Measurements from ENCODE around the gene SPRED3. TPM values are rescaled to one million over a fixed set of nuclear protein-coding genes. Genes with fewer than 3 reads are reported as not detected.
"Not testable (repeated sequence)": the region's sequence is repeated elsewhere in the genome, so short reads cannot be mapped to it uniquely, and the experiment has no call there.

Gene SPRED3
- total RNA-seq, 1 experiment from 2014 or later: 3.2 TPM

DNA sequence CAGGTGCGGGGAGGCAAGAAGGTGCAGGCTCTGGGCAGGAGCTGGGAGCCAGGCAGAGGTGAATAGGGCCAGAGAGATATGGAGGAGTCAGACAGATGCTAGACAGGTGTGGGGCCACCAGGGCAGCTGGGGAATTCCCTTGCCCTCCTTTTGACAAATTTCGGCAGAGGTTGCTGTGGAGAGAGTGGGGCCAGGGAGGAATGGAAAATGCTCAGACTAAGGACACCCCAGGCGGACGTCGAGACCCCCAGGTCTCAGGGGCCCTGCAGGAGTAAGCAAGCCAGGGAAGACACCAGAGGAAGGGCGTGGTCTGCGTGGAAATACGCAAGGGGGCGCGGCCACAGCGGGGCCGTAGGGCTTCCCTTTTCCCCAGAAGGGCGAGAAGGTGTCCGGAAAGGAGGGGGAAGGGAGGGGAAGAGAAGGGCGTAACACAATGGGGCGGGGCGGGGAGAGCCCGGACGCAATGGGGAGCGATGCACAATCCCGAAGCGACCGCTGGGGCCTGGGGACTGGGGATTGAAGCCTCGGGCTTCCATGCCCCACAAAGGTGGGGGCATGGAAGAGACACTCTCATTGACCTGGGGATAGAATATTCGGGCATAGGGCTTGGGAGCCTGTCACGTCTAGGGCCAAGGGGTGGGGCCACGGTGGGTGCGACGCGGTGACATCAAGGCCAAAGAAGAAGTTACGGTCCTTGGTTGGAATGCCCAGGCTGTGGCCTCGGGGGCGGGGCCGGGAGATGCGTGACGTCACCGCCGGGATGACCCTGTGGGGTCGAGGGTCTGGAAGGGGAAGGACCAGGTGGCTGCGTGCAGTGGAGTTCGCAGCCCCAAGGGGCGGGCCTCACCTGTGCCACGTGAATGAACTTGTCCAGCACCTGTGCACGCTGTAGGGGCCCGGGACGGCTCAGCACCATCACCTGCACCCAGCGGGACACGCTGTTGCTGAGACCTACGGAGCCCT, 29.3 kb downstream of the SPRED3 start:
- DNase-seq (ENCODE audit: low spot score): peak; percentile 59

DNA sequence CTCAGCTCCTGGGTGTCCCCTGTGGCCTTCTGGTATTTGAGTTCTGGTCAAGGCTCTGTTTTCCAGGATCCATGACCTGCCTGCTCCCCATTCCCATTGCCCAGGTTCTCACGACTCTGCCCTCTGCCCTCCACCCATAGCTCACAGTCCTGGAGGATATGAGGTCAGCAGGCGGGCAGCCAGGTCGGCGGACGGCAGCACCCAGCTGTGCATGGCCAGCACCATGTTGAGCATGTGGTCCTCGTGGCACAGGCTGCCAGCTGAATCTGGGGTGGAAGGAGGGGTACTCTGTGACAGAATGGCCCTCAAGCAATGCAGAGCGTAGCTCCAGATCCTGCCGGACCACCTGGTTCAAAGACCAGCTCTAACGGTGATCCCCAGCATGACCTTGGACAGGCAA, 32.4 kb downstream of the SPRED3 start:
- DNase-seq (ENCODE audit: low spot score): no peak

DNA sequence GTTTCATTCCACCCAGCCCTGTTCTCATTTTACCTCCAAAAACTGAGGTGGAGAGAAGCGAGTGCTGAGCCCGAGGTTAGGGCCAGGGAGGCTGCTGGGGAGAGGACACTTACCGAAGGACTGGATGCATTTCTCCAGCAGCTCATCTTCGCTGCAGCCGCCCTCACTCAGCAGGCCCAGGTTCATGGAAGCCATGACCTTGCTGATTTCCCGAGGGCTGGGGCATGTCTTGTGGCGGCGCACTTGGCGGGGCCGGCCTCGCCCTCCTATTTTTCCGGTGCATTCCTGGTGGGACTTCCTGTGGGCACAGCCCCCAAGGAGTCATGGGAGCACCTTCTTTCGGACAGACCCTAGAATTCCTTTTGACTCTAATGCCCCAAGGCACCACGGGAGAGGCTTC, 33.4 kb downstream of the SPRED3 start:
- DNase-seq (ENCODE audit: low spot score): no peak

DNA sequence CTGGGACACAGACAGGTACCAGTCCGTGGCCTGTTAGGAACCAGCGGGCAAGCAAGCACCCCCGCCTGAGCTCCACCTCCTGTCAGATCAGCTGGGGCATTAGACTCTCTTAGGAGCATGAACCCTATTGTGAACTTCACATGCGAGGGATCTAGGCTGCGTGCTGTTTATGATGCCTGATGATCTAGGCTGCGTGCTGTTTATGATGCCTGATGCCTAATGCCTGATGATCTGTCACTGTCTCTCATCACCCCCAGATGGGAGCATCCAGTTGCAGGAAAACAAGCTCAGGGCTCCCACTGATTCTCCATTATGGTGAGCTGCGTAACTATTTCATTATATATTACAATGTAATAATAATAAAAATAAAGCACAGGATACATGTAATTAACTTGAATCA, 33.9 kb downstream of the SPRED3 start:
- DNase-seq (ENCODE audit: low spot score): no peak

DNA sequence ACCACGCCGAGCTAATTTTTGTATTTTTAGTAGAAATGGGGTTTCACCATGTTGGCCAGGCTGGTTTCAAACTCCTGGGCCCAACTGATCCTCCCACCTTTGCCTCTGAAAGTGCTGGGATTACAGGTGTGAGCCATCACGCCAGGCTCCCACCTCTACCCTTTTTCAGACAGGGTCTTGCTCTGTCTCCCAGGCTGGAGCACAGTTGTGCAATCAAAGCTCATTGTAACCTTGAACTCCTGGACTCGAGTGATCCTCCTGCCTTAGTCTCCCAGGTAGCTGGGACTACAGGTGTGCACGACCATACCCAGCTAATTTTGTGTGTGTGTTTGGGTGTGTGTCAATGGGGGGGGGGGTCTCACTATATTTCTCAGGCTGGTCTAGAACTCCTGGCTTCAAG, 35.8 kb downstream of the SPRED3 start:
- no peak for DNase-seq (ENCODE audit: low spot score)

DNA sequence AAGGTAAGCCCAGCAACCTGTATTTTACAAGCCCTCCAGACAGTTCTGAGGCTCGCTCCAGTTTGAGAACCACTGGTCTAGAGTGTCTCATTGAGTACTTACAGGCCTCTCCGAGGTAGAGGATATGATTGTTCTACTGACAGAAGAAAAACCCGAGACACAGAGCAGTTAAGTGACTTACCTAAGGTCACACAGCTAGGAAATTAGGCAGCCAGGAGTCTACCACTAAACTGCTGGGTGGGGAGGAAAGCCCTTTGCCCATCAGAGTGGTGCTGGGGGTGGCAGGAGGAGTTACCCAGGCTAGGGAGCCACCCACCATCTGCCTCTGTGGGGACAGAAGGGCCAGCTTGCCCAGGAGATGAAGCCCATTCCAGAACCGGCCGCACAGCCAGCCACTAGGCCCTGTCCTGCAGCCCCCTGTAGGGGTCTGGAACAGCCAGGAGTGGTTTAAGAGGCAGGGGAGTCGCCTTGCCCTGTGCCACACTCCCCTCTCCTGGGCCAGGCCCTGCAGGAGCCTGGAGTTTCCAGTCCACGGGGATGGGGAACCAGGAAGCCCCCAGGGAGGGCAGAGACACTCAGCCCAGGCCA, 36.8 kb downstream of the SPRED3 start:
- no peak for DNase-seq (ENCODE audit: low spot score)

DNA sequence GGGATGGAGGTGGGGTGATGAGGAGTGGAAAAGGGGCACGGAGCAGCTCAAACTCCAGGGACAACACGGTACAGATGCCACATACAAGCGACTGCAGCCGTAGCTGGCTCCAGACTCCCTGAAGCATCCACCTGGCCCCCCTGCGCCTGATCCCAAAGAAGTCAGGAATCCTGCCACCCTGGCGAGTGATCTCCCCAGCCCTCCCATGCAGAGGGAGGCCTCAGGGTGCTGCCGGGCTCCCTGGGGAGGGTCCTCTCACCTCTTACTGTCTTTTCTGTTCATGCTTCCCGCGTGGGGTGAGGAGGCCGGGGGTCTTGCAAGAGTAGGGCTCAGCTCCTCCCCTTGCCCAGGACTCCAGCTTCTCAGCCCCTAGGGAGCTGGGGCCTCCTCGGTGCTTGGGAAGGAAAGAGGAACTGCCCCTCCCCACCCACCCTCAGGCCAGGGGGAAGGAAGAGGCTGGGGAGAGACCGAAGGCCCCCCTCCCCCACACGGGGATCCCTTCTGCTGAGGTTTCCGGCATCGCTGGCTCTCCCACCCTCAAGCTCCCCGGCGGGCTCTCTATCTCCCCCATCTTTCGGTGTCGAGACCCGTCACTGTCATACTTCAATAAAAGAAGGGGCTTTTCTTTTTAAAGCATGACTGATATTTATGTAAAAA, 37.4 kb downstream of the SPRED3 start, which contains the start of gene RASGRP4:
RASGRP4 (minus strand) TSS at position 410 of the 657 bp plus-strand sequence; CDS start at position 282, 128 bp downstream.
- DNase-seq (ENCODE audit: low spot score): no peak

DNA sequence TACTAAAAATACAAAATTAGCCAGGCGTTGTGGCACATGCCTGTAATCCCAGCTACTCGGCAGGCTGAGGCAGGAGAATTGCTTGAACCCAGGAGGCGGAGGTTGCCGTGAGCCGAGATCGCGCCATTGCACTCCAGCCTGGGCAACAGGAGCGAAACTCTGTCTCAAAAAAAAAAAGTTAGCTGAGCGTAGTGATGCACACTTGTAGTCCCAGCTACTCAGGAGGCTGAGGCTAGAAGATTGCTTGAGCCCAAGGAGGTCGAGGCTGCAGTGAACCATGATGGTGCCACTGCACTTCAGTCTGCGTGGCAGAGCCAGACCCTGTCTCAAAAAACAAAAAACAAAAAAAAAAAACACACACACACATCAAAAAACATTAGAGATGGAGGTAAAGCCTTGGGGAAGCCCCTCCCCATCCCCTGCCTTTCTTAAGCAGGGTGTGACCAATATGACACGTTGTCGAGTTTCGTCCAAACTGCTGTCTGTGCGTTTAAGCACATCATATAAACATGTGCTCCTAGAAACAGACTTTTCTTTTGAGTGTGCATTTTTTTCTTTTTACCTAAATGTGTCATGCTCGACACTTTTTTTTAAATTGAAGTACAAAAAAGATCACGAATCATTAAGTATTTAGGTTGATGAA, 38.7 kb downstream of the SPRED3 start:
- not testable (repeated sequence) for DNase-seq (ENCODE audit: low spot score)

DNA sequence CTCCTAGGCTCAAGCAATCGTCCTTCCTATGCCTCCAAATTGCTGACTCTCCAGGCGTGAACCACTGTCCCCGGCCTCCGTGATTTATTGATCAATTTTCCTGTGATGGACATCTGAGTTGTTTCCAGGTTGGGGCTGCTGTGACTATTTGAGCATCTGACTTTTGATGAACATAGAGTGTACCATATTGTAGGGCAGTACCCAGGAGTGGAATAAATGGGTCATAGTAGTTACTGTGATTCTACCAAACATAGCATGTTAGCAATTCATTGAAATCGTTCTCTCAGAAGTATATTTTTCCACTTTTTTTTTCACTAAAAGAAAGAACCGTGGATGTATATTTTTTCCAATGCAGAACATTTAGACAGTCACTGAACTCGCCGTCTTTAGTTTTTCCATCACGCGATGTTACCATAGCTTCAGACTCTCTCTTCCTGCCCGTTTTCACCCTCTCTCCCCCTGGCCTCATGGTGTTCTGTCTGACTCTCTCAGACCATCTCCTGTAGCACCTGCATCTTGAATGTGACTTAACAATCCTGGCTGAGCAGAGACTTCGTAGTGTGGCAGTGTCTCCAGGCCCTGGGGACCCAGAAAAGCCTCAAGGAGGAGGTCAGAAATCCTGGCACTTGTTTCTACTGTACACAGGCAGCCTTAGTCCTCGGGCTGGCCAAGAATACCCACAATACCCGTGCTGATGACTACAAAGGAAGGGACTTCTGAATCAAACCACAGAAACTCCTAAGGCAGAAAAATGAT, 40.7 kb downstream of the SPRED3 start:
- no peak for DNase-seq (ENCODE audit: low spot score)

DNA sequence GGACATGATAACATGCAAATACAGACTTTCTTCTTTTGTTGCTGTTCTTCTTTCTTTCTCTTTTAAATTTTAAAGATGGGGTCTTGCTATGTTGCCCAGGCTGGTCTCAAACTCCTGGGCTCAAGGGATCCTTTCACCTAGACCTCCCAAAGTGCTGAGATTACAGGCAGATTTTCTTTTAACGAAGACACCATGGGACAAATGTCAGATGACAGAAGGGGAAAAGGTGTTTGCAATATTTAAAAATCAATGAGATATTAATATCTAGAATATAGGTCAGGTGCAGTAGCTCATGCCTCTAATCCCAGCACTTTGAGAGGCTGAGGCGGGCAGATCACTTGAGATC, 41.3 kb downstream of the SPRED3 start:
- DNase-seq (ENCODE audit: low spot score): no peak

DNA sequence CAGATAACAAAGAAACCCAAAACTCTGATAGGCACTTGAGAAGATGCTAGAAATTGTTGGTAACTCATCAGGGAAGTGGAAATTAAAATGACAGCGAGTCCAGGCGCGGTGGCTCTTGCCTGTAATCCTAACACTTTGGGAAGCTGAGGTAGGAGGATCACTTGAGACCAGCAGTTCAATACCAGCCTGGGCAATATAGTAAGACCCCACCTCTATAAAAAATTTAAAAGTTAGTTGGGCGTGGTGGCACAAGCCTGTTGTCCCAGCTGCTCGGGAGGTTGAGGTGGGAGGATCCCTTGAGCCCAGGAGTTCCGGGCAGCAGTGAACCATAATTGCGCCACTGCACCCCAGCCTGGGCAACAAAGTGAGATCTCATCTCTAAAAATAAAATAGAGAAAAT, 42.4 kb downstream of the SPRED3 start:
- no peak for DNase-seq (ENCODE audit: low spot score)

DNA sequence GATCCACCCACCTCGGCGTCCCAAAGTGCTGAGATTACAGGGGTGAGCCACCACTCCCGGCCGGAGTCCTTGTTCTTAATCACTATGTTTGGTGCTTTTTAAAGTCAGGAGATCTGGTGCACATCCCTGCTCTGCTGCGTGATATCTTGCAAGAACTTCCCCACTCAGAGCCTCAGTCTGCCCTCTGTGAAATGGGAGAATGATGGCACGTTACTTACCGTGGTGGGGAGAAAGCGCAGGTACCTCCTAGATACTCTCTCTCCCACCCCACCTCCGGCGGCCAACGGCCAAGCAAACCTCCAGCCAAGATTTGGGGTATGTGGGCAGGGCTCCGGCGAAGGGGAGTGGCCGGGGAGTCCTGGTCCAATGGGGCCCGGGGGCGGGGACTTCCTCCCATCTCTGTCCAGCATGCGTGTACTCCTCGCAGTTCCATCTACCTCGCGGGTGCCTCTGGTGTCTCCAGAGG, 44.8 kb downstream of the SPRED3 start, which contains the start of gene RYR1:
RYR1 (plus strand) TSS at position 424 of the 466 bp plus-strand sequence. CDS start 139 bp downstream, outside the sequence.
- no peak for DNase-seq (ENCODE audit: low spot score)

DNA sequence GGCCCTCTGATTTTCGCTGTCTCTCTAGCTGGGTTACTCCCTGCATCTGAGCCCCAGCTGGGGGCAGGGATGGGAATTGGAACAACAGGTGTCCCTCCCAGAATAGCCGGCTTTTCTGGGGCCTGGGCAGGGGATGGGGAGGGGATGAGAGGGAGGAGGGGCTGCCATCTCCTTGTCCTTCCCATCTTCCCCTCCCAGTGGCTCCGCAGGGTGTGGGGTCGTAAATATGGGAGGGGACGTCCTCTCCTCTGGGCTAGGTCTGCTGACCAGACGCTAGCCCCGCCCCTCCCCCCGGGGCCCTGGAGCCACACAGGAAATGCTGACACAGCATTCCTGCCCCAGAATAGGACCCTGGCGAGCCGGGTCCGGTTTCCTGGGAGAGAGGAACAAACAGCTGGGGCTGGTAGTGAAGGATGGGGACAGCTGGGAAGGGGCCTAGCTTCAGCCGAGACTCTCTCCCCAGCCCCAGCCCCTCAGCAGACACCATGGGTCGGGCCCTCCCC, 46.1 kb downstream of the SPRED3 start:
- no peak for DNase-seq (ENCODE audit: low spot score)

DNA sequence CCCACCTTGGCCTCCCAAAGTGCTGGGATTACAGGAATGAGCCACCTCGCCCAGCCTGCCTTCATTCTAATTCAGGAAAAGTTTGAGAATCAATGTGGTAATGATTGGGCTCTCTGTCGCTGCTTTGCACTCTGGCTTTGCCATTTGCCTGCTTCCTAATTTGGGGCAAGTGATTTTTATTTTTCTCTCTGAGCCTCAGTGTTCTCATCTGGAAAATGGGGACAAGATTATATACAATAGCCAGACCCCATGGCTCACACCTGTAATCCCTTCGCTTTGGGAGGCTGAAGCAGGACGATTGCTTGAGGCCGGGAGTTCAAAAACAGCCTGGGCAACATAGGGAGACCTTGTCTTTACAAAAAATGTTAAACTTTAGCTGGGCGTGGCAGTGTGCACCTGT, 48.8 kb downstream of the SPRED3 start:
- DNase-seq (ENCODE audit: low spot score): no peak

DNA sequence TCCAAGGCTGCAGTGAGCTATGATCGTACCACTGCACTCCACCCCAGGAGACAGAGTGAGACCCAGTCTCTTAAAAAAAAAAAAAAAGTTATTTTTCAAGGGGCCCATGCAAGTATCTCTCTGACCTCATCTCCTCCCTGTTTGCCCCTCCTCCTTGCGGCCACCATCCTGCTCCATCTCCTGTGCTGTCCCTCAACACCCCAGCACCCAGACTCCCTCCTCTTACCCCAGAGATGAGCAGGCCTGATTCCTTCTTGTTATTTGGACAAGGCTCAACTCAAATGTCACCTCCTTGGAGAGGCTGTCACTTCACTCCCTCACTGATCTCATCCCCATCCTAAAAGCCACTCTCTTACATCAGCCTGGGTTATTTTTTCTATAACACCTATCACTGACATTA, 49.4 kb downstream of the SPRED3 start:
- DNase-seq (ENCODE audit: low spot score): no peak

DNA sequence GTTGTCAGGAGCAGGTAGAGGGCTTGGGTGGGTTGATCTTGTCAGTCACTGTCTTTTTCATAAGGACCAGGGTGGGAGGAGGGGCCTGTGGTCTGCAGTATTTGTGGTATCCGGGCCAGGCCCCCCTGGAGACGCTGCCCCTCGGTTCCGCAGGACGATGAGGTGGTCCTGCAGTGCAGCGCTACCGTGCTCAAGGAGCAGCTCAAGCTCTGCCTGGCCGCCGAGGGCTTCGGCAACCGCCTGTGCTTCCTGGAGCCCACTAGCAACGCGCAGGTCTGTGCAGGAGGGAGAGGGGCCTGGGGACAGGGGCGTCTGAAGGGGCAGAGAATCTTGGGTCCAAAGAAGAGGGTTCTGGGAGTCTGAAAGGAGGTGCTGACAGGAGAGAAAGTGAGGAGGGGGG, 52.1 kb downstream of the SPRED3 start:
- no peak for DNase-seq (ENCODE audit: low spot score)

DNA sequence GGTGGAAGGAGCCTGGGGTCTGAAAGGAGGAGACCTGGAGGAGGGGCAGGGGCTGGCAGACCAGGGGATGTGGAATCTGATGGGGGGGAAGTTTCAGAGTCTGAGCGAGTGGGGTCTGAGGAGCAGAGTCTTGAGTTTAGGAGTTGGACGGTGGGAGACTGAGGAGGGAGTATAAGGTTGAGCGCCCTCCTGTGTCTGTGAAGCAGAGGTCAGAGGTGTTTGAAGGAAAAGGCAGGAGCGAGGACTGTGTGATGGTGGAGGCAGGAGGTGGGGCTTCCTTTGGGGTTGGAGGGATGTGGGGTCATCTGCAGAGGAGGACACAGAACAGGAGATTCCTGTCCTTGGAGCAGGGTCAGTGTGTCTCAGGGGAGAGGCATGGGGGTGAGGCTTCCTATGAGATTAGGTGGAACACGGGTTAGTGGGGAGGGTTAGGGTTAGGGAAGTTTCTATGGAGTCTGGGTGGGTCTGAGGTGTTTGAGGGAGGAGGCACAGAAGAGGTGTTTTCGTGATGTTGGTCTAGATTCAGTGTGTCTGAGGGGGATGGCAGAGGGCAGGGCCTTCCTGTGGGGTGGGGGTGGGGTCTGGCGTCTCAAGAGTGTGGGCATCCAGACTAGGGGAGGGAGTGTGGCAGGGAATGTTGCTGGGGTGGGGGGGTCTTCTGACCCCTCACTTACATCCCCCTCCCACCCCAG, 53.3 kb downstream of the SPRED3 start:
- peak; percentile 39 for DNase-seq (ENCODE audit: low spot score)

DNA sequence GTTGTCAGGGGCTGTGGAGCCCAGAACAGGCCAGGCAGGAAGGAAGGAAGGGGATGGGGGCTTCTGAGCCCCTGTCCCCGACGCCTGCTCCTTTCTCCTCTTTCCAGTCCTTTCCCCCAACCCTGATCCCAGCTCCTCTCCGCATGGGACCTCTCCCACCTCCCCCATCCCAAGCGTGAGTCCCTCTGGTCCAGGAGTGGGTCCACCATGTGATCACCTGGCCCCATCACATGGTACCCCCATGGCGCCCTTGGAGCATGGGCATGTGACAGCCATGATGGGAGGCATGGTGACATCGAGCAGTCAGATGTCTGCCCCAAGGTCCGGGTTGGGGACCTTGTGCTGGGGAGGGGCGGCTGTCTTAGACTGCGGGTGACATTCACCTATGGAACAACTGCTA, 54.2 kb downstream of the SPRED3 start:
- DNase-seq (ENCODE audit: low spot score): no peak

DNA sequence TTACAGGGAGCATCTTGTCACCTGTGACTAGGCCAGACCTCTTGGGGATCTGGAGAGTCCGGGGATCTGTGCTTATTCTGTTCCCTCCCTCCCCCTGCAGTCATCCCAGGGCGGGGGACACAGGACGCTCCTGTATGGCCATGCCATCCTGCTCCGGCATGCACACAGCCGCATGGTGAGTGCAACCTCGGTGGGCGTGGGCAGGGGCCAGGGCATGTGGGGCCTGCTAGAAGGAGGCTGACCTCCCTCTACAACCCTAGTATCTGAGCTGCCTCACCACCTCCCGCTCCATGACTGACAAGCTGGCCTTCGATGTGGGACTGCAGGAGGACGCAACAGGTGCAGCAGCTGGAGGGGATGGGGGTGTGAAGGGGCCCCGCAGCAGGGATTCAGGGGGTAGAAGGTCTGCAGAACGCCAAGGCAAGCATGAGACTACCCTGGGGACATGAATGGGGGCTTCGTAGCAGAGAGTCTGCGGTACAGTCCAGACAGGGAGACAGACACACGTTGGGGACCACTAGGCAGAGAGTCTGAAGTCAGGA, 55.0 kb downstream of the SPRED3 start:
- no peak for DNase-seq (ENCODE audit: low spot score)

DNA sequence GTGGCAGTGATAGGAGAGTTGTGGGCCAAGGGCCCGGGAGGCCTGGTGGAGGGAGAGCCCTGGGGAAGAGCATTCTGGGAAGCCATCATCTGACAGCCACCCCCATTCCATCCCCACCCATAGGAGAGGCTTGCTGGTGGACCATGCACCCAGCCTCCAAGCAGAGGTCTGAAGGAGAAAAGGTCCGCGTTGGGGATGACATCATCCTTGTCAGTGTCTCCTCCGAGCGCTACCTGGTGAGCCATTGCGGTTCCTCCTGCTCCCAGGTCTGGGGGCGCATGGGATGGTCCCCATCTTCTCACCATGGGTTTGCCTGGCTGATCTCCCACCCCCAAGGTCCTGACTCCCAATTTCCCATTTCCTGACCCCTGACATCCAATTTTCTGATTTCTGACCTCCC, 55.5 kb downstream of the SPRED3 start:
- DNase-seq (ENCODE audit: low spot score): no peak

Data from HT-29 (cell line).